Stomach (tissue), 4 donors: ENCODE measurements around the gene ADGRA1.

Source experiments
- POLR2A ChIP-seq, 4 donors: fragments of 450-650 bp; IDR thresholded peaks; one replicate each; pipeline ENCODE4 v1.6.1; 2016; ENCODE audit warnings: antibody characterized with exemption in 4 of 4, control low read depth in 2 of 4, mild to moderate bottlenecking in 1 of 4, moderate library complexity in 1 of 4
- POLR2AphosphoS5 ChIP-seq, 3 donors: sonication (generic); formaldehyde crosslinking; IDR thresholded peaks; one replicate each; pipeline ENCODE4 v1.6.1; 2016; ENCODE audit warnings: antibody characterized with exemption in 3 of 3
- TF ChIP-seq, protein P1 (sequence below), 7 experiments: fragments of 450-650 bp in 4 of 7; fragments of 200-600 bp in 3 of 7; sonication (generic) in 3 of 7; IDR thresholded peaks; one replicate each; pipeline ENCODE4 v1.5.1; 2016 to 2019; ENCODE audit warnings: antibody characterized with exemption in 7 of 7, control low read depth in 2 of 7, mild to moderate bottlenecking in 1 of 7

DNA sequence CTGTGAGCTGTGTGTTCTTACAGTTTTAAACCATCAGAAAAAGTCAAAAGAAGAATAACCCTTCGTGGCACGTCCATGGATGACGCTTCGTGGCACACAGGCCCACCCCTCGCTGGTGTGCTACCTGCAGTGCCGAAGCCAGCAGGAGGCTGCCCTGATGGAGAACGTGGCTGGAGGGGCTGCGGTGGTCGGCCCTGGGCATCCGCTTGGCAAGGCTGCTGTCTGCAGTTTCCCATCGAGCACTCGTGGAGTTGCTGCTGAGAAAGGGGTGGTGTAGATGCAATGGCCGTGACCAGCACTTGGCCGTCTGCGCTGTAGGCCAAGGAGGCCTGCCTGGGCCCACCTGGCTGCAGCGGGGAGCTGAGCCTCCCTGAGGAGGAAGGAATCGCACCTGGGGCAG lies 3.2 kb upstream of the ADGRA1 start:
- TF ChIP-seq, protein P1, sequence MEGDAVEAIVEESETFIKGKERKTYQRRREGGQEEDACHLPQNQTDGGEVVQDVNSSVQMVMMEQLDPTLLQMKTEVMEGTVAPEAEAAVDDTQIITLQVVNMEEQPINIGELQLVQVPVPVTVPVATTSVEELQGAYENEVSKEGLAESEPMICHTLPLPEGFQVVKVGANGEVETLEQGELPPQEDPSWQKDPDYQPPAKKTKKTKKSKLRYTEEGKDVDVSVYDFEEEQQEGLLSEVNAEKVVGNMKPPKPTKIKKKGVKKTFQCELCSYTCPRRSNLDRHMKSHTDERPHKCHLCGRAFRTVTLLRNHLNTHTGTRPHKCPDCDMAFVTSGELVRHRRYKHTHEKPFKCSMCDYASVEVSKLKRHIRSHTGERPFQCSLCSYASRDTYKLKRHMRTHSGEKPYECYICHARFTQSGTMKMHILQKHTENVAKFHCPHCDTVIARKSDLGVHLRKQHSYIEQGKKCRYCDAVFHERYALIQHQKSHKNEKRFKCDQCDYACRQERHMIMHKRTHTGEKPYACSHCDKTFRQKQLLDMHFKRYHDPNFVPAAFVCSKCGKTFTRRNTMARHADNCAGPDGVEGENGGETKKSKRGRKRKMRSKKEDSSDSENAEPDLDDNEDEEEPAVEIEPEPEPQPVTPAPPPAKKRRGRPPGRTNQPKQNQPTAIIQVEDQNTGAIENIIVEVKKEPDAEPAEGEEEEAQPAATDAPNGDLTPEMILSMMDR (IDR thresholded peaks at IDR 0.05) = no peak
- no peak for TF ChIP-seq POLR2A (IDR thresholded peaks at IDR 0.05)
- TF ChIP-seq POLR2AphosphoS5 (IDR thresholded peaks at IDR 0.05) = no peak
